SK-N-SH (cell line): ENCODE data around the gene SF3B1. TPM values are rescaled to one million over a fixed set of nuclear protein-coding genes. Genes with fewer than 3 reads are reported as not detected.

Source experiments
- CTCF ChIA-PET: fragments of 300-600, 350-600 bp; formaldehyde crosslinking; extraction: SDS; loops from one replicate; lab custom pipeline; 2021; lab: Yijun Ruan, JAX
- POLR2A ChIA-PET: fragments of 350-600 bp; sonication (Branson Sonifier 250); formaldehyde crosslinking; extraction: SDS; loops from one replicate; lab custom pipeline; 2020; ENCODE audit warnings: antibody characterized with exemption, inconsistent platforms; lab: Yijun Ruan, JAX
- DNase-seq: peaks from one replicate; pipeline ENCODE4 v3.0.0; 2012
- H2AFZ ChIP-seq: fragments of 200-600 bp; sonication (generic); 2 replicates; pipeline ENCODE4 v1.8.1; 2016; ENCODE audit warnings: antibody characterized with exemption, mild to moderate bottlenecking, low read depth
- H3F3A ChIP-seq: fragments of 200-600 bp; sonication (generic); replicated peaks from 2 replicates; pipeline ENCODE3; 2016; ENCODE audit warnings: antibody characterized with exemption, mild to moderate bottlenecking; ENCODE audit not compliant: insufficient read depth
- H3K27ac ChIP-seq, 2 experiments: fragments of 200-500 bp in 1 of 2; fragments of 200-600 bp in 1 of 2; sonication (Bioruptor generic) in 1 of 2; sonication (generic), shearing (Covaris generic) in 1 of 2; 2 replicates each; pipeline versions ENCODE4 v1.5.1 to v1.6.1; 2014 to 2016; ENCODE audit warnings: low read depth in 2 of 2, inconsistent platforms in 1 of 2, low read length in 1 of 2, mild to moderate bottlenecking in 1 of 2, mixed read lengths in 1 of 2
- H3K27me3 ChIP-seq: fragments of 200-600 bp; sonication (generic), shearing (Covaris generic); 2 replicates; pipeline ENCODE4 v1.6.1; 2016; ENCODE audit warnings: mixed run types; ENCODE audit not compliant: insufficient read depth
- H3K36me3 ChIP-seq, 2 experiments: fragments of 200-500 bp in 1 of 2; fragments of 200-600 bp in 1 of 2; sonication (Bioruptor generic) in 1 of 2; sonication (generic) in 1 of 2; replicated peaks in 1 of 2; 2 replicates each; pipeline versions ENCODE3 to v1.5.1; 2014 to 2016; ENCODE audit warnings: low read length in 1 of 2, mild to moderate bottlenecking in 1 of 2; ENCODE audit not compliant: insufficient read depth in 2 of 2, control insufficient read depth in 1 of 2
- H3K4me1 ChIP-seq, 2 experiments: fragments of 200-500 bp in 1 of 2; fragments of 200-600 bp in 1 of 2; sonication (Bioruptor generic) in 1 of 2; sonication (generic), shearing (Covaris generic) in 1 of 2; 2 replicates each; pipeline versions ENCODE4 v1.5.1 to v1.6.1; 2014 to 2016; ENCODE audit warnings: low read depth in 1 of 2, low read length in 1 of 2, mixed run types in 1 of 2; ENCODE audit not compliant: insufficient read depth in 2 of 2, control insufficient read depth in 1 of 2
- H3K4me2 ChIP-seq: fragments of 200-600 bp; sonication (generic), shearing (Covaris generic); 2 replicates; pipeline ENCODE4 v1.6.1; 2017; ENCODE audit warnings: mixed run types
- H3K4me3 ChIP-seq, 2 experiments: fragments of 200-500 bp in 1 of 2; fragments of 200-600 bp in 1 of 2; sonication (Bioruptor generic) in 1 of 2; sonication (generic), shearing (Covaris generic) in 1 of 2; 2 replicates each; pipeline versions ENCODE4 v1.5.1 to v1.8.1; 2014 to 2016; ENCODE audit warnings: low read depth in 2 of 2, inconsistent platforms in 1 of 2, low read length in 1 of 2, mild to moderate bottlenecking in 1 of 2, mixed read lengths in 1 of 2, moderate library complexity in 1 of 2
- H3K79me2 ChIP-seq: fragments of 200-600 bp; sonication (generic); 2 replicates; pipeline ENCODE4 v1.8.1; 2017; ENCODE audit warnings: mild to moderate bottlenecking; ENCODE audit not compliant: insufficient read depth
- H3K9ac ChIP-seq: fragments of 200-600 bp; sonication (generic); 2 replicates; pipeline ENCODE4 v1.6.1; 2017; ENCODE audit warnings: mixed run types
- H3K9me2 ChIP-seq: fragments of 200-600 bp; sonication (generic); 2 replicates; pipeline ENCODE4 v1.6.1; 2017; ENCODE audit warnings: mixed run types
- H3K9me3 ChIP-seq: fragments of 200-600 bp; sonication (generic); 2 replicates; pipeline ENCODE4 v1.6.1; 2017; ENCODE audit warnings: mixed run types, mild to moderate bottlenecking, moderate library complexity
- H4K20me1 ChIP-seq: fragments of 200-600 bp; sonication (generic); 2 replicates; pipeline ENCODE4 v1.6.1; 2017; ENCODE audit warnings: mild to moderate bottlenecking, mixed run types; ENCODE audit not compliant: insufficient read depth
- ELF1 ChIP-seq: IDR thresholded peaks from 2 replicates; pipeline ENCODE4 v1.4.0; 2012
- EP300 ChIP-seq, 2 experiments: IDR thresholded peaks; 2 replicates each; pipeline versions ENCODE4 v1.4.0 to v1.6.1; 2012; ENCODE audit warnings: borderline replicate concordance in 1 of 2, low read depth in 1 of 2, low read length in 1 of 2
- FOSL2 ChIP-seq: IDR thresholded peaks from 2 replicates; pipeline ENCODE4 v1.4.0; 2012; ENCODE audit warnings: low read depth, mild to moderate bottlenecking, moderate library complexity, borderline replicate concordance
- FOXJ3 ChIP-seq: sonication (generic); formaldehyde crosslinking; IDR thresholded peaks from 2 replicates; pipeline ENCODE4 v1.5.1; 2020; ENCODE audit warnings: mild to moderate bottlenecking, missing genetic modification reagents
- JUND ChIP-seq: IDR thresholded peaks from 2 replicates; pipeline ENCODE4 v1.4.0; 2012
- MEF2A ChIP-seq: IDR thresholded peaks from 2 replicates; pipeline ENCODE4 v1.4.0; 2012; ENCODE audit warnings: low read depth, borderline replicate concordance
- MXI1 ChIP-seq: IDR thresholded peaks from 2 replicates; pipeline ENCODE4 v1.6.1; 2012; ENCODE audit warnings: mild to moderate bottlenecking, low read depth, low read length, improper control_type of control experiment
- NFIC ChIP-seq: IDR thresholded peaks from 2 replicates; pipeline ENCODE4 v1.4.0; 2012; ENCODE audit warnings: borderline replicate concordance
- NRF1 ChIP-seq: IDR thresholded peaks from 2 replicates; pipeline ENCODE4 v1.6.1; 2012; ENCODE audit warnings: low read depth, mild to moderate bottlenecking, low read length
- POLR2AphosphoS5 ChIP-seq: IDR thresholded peaks from 2 replicates; pipeline ENCODE4 v1.6.1; 2012; ENCODE audit warnings: low read depth, low read length
- RAD21 ChIP-seq: IDR thresholded peaks from 2 replicates; pipeline ENCODE4 v1.6.1; 2012; ENCODE audit warnings: mild to moderate bottlenecking, low read length
- RFX5 ChIP-seq: IDR thresholded peaks from 2 replicates; pipeline ENCODE4 v1.6.1; 2012; ENCODE audit warnings: mild to moderate bottlenecking, improper control_type of control experiment, low read length
- RXRA ChIP-seq: IDR thresholded peaks from 2 replicates; pipeline ENCODE4 v1.4.0; 2012; ENCODE audit warnings: low read depth, mild to moderate bottlenecking, borderline replicate concordance
- SIN3A ChIP-seq: IDR thresholded peaks from 2 replicates; pipeline ENCODE4 v1.6.1; 2012; ENCODE audit warnings: low read depth, mild to moderate bottlenecking, low read length, moderate library complexity, borderline replicate concordance
- TAF1 ChIP-seq: IDR thresholded peaks from 2 replicates; pipeline ENCODE4 v1.6.1; 2012; ENCODE audit warnings: low read depth, mild to moderate bottlenecking, low read length, moderate library complexity, borderline replicate concordance
- WGBS: methylation state at CpG from one replicate; pipeline ENCODE4 v1.1.6; 2017; ENCODE audit warnings: low lambda C conversion rate; 5-methylcytosine and 5-hydroxymethylcytosine counted together
- polyA plus RNA-seq, 3 experiments: library from polyadenylated mRNA; depleted of rRNA; stranded (reverse); fragments of >200 nt; gene quantifications; 2 replicates each; pipeline ENCODE4 v1.2.3, GENCODE V29; 2012
- TF ChIP-seq, protein P1 (sequence below): IDR thresholded peaks from 2 replicates; pipeline ENCODE4 v1.4.0; 2012; ENCODE audit warnings: low read depth, borderline replicate concordance

The SF3B1 gene
- polyA plus RNA-seq, 1 of the 3 experiments (the other 2 are of a cell fraction) = 162 TPM

DNA sequence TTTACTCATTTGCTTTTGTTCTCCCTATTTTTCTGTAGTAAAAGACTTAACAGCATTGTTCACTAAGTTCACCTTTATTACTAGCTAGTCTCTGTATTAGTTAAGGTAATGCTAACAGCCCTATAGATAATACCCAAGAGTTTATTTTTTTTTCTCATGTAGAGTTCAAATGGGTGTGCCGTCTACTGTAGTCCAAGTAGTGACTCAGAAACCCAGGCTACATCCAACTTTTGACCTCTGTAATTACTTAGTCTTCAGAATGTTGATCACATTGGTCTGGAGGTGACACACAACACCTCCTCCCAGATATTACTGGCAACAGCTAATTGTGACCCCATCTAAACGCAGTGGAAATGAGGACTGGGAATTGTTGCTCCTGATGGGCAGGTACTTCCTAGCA lies 26.2 kb upstream of the SF3B1 start (continued):
- TF ChIP-seq JUND (no peak), EP300 (IDR thresholded peaks at IDR 0.05; ENCODE audit: borderline replicate concordance in 1 of 2, low read depth in 1 of 2, low read length in 1 of 2) (no peak), MEF2A (no peak), MXI1 (no peak)
- TF ChIP-seq, all 33 proteins: peak for 0

DNA sequence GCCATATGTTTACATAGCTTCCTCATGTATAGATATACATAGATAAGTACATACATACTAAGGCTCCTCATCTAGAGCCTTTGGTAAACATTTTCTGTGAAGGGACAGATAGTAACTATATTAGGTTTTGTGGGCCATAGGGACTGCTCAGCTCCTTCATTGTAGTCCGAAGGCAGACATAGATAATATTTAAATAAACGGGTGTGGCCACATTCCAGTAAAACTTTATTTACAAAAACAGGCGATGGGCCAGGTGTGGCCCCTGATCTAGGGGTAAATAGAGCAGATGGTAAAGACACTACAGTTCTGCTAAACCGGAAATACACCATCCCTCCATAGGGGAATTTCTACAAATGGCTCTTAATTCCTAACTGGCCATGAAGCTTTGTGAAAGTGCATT lies 25.8 kb upstream of the SF3B1 start:
- Histone ChIP-seq H2AFZ (no peak overlapping the region), H3K9me3 (no peaks in the 10 kb centered on the region), H3K79me2 (peaks cover 87% of the 10 kb centered on the region), H4K20me1 (peaks cover 39% of the 10 kb centered on the region), H3F3A (peaks cover 5% of the 10 kb centered on the region), H3K4me1 (no peaks in the 10 kb centered on the region), H3K27ac (no peak overlapping the region), H3K9ac (no peak overlapping the region), H3K9me2 (no peaks in the 10 kb centered on the region), H3K4me3 (no peak overlapping the region), H3K27me3 (no peaks in the 10 kb centered on the region), H3K4me2 (no peak overlapping the region), H3K36me3 (peaks cover 21 to 48% of the 10 kb centered on the region in 2 experiments)
- POLR2A ChIA-PET = no interaction called here
- no peak for TF ChIP-seq RFX5
- WGBS = 90% methylated on average over 4 of the region's 4 CpGs
- no peak for DNase-seq
- CTCF ChIA-PET = no interaction called here

DNA sequence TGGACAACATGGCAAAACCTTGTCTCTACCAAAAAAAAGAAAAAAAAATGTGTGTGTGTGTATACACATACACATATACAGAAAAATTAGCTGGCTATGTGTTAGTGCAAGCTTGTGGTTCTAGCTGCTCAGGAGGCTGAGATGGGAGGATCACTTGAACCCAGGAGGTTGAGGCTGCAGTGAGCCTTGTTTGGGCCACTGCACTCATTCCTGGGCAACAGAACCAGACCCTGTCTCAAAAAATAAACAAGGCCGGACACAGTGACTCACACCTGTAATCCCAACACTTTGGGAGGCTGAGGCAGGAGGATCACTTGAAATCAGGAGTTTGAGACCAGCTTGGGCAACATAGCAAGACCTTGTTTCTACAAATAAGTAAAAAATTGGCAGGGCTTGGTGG lies 20.6 kb upstream of the SF3B1 start:
- H3F3A ChIP-seq = peaks cover 11% of the 10 kb centered on the region
- H2AFZ ChIP-seq = no peak overlapping the region
- H3K27me3 ChIP-seq = no peaks in the 10 kb centered on the region
- TF ChIP-seq POLR2AphosphoS5 (no peak), NFIC (no peak), RAD21 (no peak), ELF1 (no peak), SIN3A (no peak), FOXJ3 (CRISPR knock-in tag) (no peak), TAF1 (no peak), EP300 (IDR thresholded peaks at IDR 0.05; ENCODE audit: borderline replicate concordance in 1 of 2, low read depth in 1 of 2, low read length in 1 of 2) (no peak), RXRA (no peak), NRF1 (no peak), FOSL2 (no peak), RFX5 (no peak)
- TF ChIP-seq, protein P1, sequence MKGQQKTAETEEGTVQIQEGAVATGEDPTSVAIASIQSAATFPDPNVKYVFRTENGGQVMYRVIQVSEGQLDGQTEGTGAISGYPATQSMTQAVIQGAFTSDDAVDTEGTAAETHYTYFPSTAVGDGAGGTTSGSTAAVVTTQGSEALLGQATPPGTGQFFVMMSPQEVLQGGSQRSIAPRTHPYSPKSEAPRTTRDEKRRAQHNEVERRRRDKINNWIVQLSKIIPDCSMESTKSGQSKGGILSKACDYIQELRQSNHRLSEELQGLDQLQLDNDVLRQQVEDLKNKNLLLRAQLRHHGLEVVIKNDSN = no peak
- peaks cover 6 to 12% of the 10 kb centered on the region in 2 experiments for H3K36me3 ChIP-seq
- H3K4me1 ChIP-seq = no peaks in the 10 kb centered on the region; a peak in 2 of 4 replicates
- no peaks in the 10 kb centered on the region for H3K9me2 ChIP-seq
- no peak overlapping the region for H3K27ac ChIP-seq
- ChIA-PET CTCF (interaction anchor here (1.5 kb wide), 1 partner anchor 9 kb away, joined by 5 read pairs; no protein-coding TSS in a partner anchor), POLR2A (interaction anchor here (0.6 to 1.8 kb wide), 3 partner anchors 14 to 61 kb away, joined by 3 to 8 read pairs (median 5); partner anchors contain the start of genes HSPD1, HSPE1 and MOB4)
- H3K79me2 ChIP-seq = peaks cover 69% of the 10 kb centered on the region
- 88% methylated on average over 1 of the region's 1 CpG for WGBS
- no peak for DNase-seq
- no peak overlapping the region for H3K9ac ChIP-seq
- no peak overlapping the region for H3K4me3 ChIP-seq
- H3K4me2 ChIP-seq = peak overlapping the region; percentile 69; the same call in 1 of the 2 replicates
- no peaks in the 10 kb centered on the region for H3K9me3 ChIP-seq
- peaks cover 56% of the 10 kb centered on the region for H4K20me1 ChIP-seq
